Upper lobe of left lung (tissue), 4 donors: Measurements from ENCODE around the gene MAP6.
A peak's percentile ranks its signal among the peaks of the same experiment; 100 is the strongest.

Experiments used
- EP300 ChIP-seq, 4 donors: sonication (generic); formaldehyde crosslinking; IDR thresholded peaks; one replicate each; pipeline ENCODE4 v1.5.1; 2017; ENCODE audit warnings: antibody characterized with exemption in 4 of 4, control low read depth in 2 of 4
- POLR2A ChIP-seq, 4 donors: fragments of 450-650 bp; IDR thresholded peaks; one replicate each; pipeline ENCODE4 v1.5.1; 2016 to 2017; ENCODE audit warnings: antibody characterized with exemption in 4 of 4, mild to moderate bottlenecking in 2 of 4
- POLR2AphosphoS5 ChIP-seq, 2 donors: sonication (generic); formaldehyde crosslinking; IDR thresholded peaks; one replicate each; pipeline ENCODE4 v1.5.1; 2017; ENCODE audit warnings: antibody characterized with exemption in 2 of 2
- TF ChIP-seq, protein P1 (sequence below), 6 experiments: fragments of 450-650 bp in 4 of 6; fragments of 200-600 bp in 2 of 6; sonication (generic) in 2 of 6; IDR thresholded peaks; one replicate each; pipeline ENCODE4 v1.5.1; 2016 to 2019; ENCODE audit warnings: antibody characterized with exemption in 6 of 6

- TF ChIP-seq, protein P1, sequence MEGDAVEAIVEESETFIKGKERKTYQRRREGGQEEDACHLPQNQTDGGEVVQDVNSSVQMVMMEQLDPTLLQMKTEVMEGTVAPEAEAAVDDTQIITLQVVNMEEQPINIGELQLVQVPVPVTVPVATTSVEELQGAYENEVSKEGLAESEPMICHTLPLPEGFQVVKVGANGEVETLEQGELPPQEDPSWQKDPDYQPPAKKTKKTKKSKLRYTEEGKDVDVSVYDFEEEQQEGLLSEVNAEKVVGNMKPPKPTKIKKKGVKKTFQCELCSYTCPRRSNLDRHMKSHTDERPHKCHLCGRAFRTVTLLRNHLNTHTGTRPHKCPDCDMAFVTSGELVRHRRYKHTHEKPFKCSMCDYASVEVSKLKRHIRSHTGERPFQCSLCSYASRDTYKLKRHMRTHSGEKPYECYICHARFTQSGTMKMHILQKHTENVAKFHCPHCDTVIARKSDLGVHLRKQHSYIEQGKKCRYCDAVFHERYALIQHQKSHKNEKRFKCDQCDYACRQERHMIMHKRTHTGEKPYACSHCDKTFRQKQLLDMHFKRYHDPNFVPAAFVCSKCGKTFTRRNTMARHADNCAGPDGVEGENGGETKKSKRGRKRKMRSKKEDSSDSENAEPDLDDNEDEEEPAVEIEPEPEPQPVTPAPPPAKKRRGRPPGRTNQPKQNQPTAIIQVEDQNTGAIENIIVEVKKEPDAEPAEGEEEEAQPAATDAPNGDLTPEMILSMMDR (IDR thresholded peaks at IDR 0.05), result peak in 1 of 6 experiments; percentile 6
- peak; percentile 58 to 63 for TF ChIP-seq POLR2AphosphoS5 (IDR thresholded peaks at IDR 0.05)
- TF ChIP-seq POLR2A (IDR thresholded peaks at IDR 0.05), result no peak
- TF ChIP-seq EP300 (IDR thresholded peaks at IDR 0.05), result peak in 1 of 4 donors; percentile 26
Measured at GRCh38 chr11:75562836-75563484, 105.9 kb downstream of the MAP6 start.
